ENCODE data around the gene SLC29A2. TPM values are rescaled to one million over a fixed set of nuclear protein-coding genes. Genes with fewer than 3 reads are reported as not detected.
A peak's percentile ranks its signal among the peaks of the same experiment; 100 is the strongest.
"Not testable (repeated sequence)": the region's sequence is repeated elsewhere in the genome, so short reads cannot be mapped to it uniquely, and the experiment has no call there.

The SLC29A2 gene
- total RNA-seq, 6 donors from 2014 or later = 8.3 to 20.5 (median 13.1) TPM

DNA sequence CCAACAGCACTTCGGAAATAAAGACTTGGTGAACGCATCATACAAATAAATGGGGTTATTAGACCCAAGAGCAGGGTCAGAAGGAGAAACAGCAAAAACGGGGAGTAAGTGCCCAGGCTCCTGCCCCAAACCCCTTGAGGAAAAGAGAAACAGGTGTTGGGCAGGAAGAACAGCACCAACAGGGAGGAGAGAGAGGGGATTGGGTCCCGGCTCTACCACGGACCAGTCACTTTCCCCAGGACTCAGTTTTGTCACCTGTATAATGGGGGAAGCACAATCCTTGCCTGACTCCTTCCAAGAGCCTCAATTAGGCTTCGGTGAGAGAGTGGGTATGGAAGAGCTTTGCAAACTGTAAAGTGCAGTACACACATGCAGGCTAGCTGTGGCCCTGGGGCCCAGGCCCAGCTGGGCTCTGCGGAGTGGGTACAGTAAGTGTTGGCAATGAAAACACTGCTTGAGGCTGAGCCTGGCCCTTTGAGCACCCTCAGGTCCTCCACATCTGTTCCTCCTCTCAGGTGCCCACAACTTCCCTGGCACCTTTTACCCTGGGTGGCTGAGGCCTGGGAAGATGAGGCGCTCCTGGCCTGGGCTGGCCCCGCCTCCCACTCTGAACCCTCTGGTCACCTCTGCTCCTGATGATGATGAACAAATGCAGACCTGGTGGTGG is 8.9 kb downstream of the SLC29A2 start:
- ATAC-seq (ENCODE audit: low FRiP score in 2 of 2) (peak; percentile 3 to 28), DNase-seq (peak; percentile 41 to 68)
- Histone ChIP-seq H3K9me3 (no peaks in the 10 kb centered on the region), H3K4me3 (peak overlapping the region in 1 of 4 donors; percentile 6), H3K27me3 (no peaks in the 10 kb centered on the region), H3K36me3 (peaks cover 0 to 4% (median 0%) of the 10 kb centered on the region in 4 donors), H3K4me1 (peaks cover 7 to 15% (median 11%) of the 10 kb centered on the region in 4 donors), H3K27ac (peak overlapping the region in 3 of 4 donors; percentile 10 to 67 (median 63))
- WGBS, 2 donors = 74 to 84% methylated on average over 7 to 9 of the region's 9 CpGs
- TF ChIP-seq POLR2AphosphoS5 (IDR thresholded peaks at IDR 0.05) = no peak
- peak in 1 of 4 donors; percentile 3 for TF ChIP-seq POLR2A (IDR thresholded peaks at IDR 0.05)

- H3K4me3 ChIP-seq = no peak overlapping the region
- no peak for DNase-seq
- no peak overlapping the region for H3K27ac ChIP-seq
- H3K4me1 ChIP-seq = peaks cover 7 to 15% (median 11%) of the 10 kb centered on the region in 4 donors
- H3K9me3 ChIP-seq = no peaks in the 10 kb centered on the region
- no peak for ATAC-seq (ENCODE audit: low FRiP score in 2 of 2)
- H3K36me3 ChIP-seq = peaks cover 0 to 4% (median 0%) of the 10 kb centered on the region in 4 donors
- H3K27me3 ChIP-seq = no peaks in the 10 kb centered on the region
- TF ChIP-seq POLR2A (IDR thresholded peaks at IDR 0.05) (no peak), POLR2AphosphoS5 (IDR thresholded peaks at IDR 0.05) (no peak), EP300 (IDR thresholded peaks at IDR 0.05) (no peak), CTCF (IDR thresholded peaks at IDR 0.05) (no peak)
- 84% methylated on average over 6 of the region's 6 CpGs for WGBS, 2 donors
Observed at GRCh38 chr11:66361502-66361941, 10.0 kb downstream of the SLC29A2 start.

GRCh38 chr11:66360406-66361073 is 11.0 kb downstream of the SLC29A2 start:
- WGBS, 2 donors = 89 to 96% methylated on average over 11 to 15 of the region's 15 CpGs
- H3K27me3 ChIP-seq = no peaks in the 10 kb centered on the region
- ATAC-seq (ENCODE audit: low FRiP score in 2 of 2) (no peak), DNase-seq (no peak)
- TF ChIP-seq CTCF (IDR thresholded peaks at IDR 0.05) = no peak
- TF ChIP-seq POLR2AphosphoS5 (IDR thresholded peaks at IDR 0.05) = no peak
- TF ChIP-seq EP300 (IDR thresholded peaks at IDR 0.05) = no peak
- TF ChIP-seq POLR2A (IDR thresholded peaks at IDR 0.05) = no peak
- H3K36me3 ChIP-seq = peaks cover 0 to 4% (median 0%) of the 10 kb centered on the region in 4 donors
- peaks cover 7 to 15% (median 11%) of the 10 kb centered on the region in 4 donors for H3K4me1 ChIP-seq
- H3K27ac ChIP-seq = no peak overlapping the region
- H3K9me3 ChIP-seq = no peaks in the 10 kb centered on the region
- H3K4me3 ChIP-seq = no peak overlapping the region

- Histone ChIP-seq H3K27ac (no peak overlapping the region), H3K4me1 (peaks cover 7 to 15% (median 11%) of the 10 kb centered on the region in 4 donors), H3K36me3 (peaks cover 0 to 4% (median 0%) of the 10 kb centered on the region in 4 donors), H3K9me3 (no peaks in the 10 kb centered on the region), H3K4me3 (no peak overlapping the region), H3K27me3 (no peaks in the 10 kb centered on the region)
- WGBS, 2 donors = 67 to 72% methylated on average over 3 of the region's 3 CpGs
- ATAC-seq (ENCODE audit: low FRiP score in 2 of 2) (no peak), DNase-seq (no peak)
- TF ChIP-seq POLR2AphosphoS5 (IDR thresholded peaks at IDR 0.05) (no peak), CTCF (IDR thresholded peaks at IDR 0.05) (no peak), EP300 (IDR thresholded peaks at IDR 0.05) (no peak), POLR2A (IDR thresholded peaks at IDR 0.05) (no peak)
Observed at GRCh38 chr11:66359662-66360087, 11.9 kb downstream of the SLC29A2 start.

DNA sequence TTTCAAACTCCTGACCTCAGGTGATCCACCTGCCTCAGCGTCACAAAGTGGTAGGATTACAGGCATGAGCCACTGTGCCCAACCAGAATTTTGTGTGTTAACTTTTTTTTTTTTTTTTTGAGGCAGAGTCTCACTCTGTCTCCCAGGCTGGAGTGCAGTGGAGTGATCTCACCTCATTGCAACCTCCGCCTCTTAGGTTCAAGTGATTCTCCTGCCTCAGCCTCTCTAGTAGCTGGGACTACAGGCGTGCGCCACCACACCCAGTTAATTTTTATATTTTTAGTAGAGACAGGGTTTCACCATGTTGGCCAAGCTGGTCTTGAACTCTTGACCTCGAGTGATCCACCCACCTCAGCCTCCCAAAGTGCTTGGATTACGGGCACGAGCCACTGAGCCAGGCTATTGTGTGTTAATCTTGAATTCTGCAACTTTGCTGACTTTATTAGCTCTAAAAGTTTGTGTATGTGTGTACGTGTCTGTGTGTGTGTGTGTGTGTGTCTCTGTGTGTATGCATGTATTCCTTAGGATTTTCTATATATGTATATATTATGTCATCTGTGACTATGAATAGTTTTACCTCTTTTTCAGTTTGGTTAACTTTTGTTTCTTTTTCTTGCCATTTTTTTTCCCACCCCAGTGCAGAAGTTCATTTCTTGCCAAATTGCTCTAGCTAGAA is 20.9 kb downstream of the SLC29A2 start:
- DNase-seq; ATAC-seq (ENCODE audit: low FRiP score in 2 of 2); H3K4me3 ChIP-seq; H3K27me3 ChIP-seq; H3K9me3 ChIP-seq; H3K36me3 ChIP-seq: not testable (repeated sequence)
- Histone ChIP-seq H3K27ac (peak overlapping the region in 1 of 4 donors; percentile 32), H3K4me1 (peaks cover 17 to 38% (median 22%) of the 10 kb centered on the region in 4 donors)
- 72% methylated on average over 8 of the region's 8 CpGs for WGBS, 2 donors

Data from upper lobe of left lung (tissue), 6 donors.